ENCODE measurements around the gene RFTN2.
A peak's percentile ranks its signal among the peaks of the same experiment; 100 is the strongest.
"Not testable (repeated sequence)": the region's sequence is repeated elsewhere in the genome, so short reads cannot be mapped to it uniquely, and the experiment has no call there.

Gene RFTN2

GRCh38 chr2:197695206-197695605, 19.8 kb upstream of the RFTN2 start:
- H3K9ac ChIP-seq (ENCODE audit: insufficient read length, low read depth); H3K4me3 ChIP-seq (ENCODE audit: insufficient read length, low read depth); H3K27me3 ChIP-seq (ENCODE audit: insufficient read depth, insufficient read length); H3K36me3 ChIP-seq (ENCODE audit: insufficient read depth, insufficient read length, low read length); H3K4me1 ChIP-seq (ENCODE audit: insufficient read depth, insufficient read length); DNase-seq (ENCODE audit: low read depth, low spot score): not testable (repeated sequence)
- H3K9me3 ChIP-seq (ENCODE audit: insufficient read depth, low read length): peaks cover 19% of the 10 kb centered on the region

GRCh38 chr2:197677483-197677882, 2.1 kb upstream of the RFTN2 start:
- TF ChIP-seq SUZ12 (IDR thresholded peaks at IDR 0.05; ENCODE audit: extremely low read depth, insufficient read depth, insufficient read length) (no peak), ZNF274 (IDR thresholded peaks at IDR 0.05; ENCODE audit: low read depth, low read length) (no peak), YY1 (IDR thresholded peaks at IDR 0.05; ENCODE audit: insufficient read depth, insufficient read length) (no peak)
- DNase-seq (ENCODE audit: low read depth, low spot score): no peak
- Histone ChIP-seq H3K27me3 (ENCODE audit: insufficient read depth, insufficient read length) (no peaks in the 10 kb centered on the region), H3K4me1 (ENCODE audit: insufficient read depth, insufficient read length) (no peaks in the 10 kb centered on the region), H3K9ac (ENCODE audit: insufficient read length, low read depth) (no peak overlapping the region), H3K36me3 (ENCODE audit: insufficient read depth, insufficient read length, low read length) (no peaks in the 10 kb centered on the region), H3K9me3 (ENCODE audit: insufficient read depth, low read length) (no peaks in the 10 kb centered on the region), H3K4me3 (ENCODE audit: insufficient read length, low read depth) (no peak overlapping the region)

- Histone ChIP-seq H3K4me1 (ENCODE audit: insufficient read depth, insufficient read length) (no peaks in the 10 kb centered on the region), H3K9ac (ENCODE audit: insufficient read length, low read depth) (no peak overlapping the region), H3K36me3 (ENCODE audit: insufficient read depth, insufficient read length, low read length) (no peaks in the 10 kb centered on the region), H3K9me3 (ENCODE audit: insufficient read depth, low read length) (no peaks in the 10 kb centered on the region), H3K27me3 (ENCODE audit: insufficient read depth, insufficient read length) (no peaks in the 10 kb centered on the region), H3K4me3 (ENCODE audit: insufficient read length, low read depth) (no peak overlapping the region)
- DNase-seq (ENCODE audit: low read depth, low spot score): no peak
- TF ChIP-seq YY1 (IDR thresholded peaks at IDR 0.05; ENCODE audit: insufficient read depth, insufficient read length) (no peak), ZNF274 (IDR thresholded peaks at IDR 0.05; ENCODE audit: low read depth, low read length) (no peak), SUZ12 (IDR thresholded peaks at IDR 0.05; ENCODE audit: extremely low read depth, insufficient read depth, insufficient read length) (no peak)
Measured at GRCh38 chr2:197677056-197677455, 1.7 kb upstream of the RFTN2 start.

- Histone ChIP-seq H3K4me1 (ENCODE audit: insufficient read depth, insufficient read length) (no peaks in the 10 kb centered on the region), H3K9me3 (ENCODE audit: insufficient read depth, low read length) (no peaks in the 10 kb centered on the region), H3K27me3 (ENCODE audit: insufficient read depth, insufficient read length) (no peaks in the 10 kb centered on the region), H3K9ac (ENCODE audit: insufficient read length, low read depth) (peak overlapping the region; percentile 44), H3K36me3 (ENCODE audit: insufficient read depth, insufficient read length, low read length) (no peaks in the 10 kb centered on the region), H3K4me3 (ENCODE audit: insufficient read length, low read depth) (no peak overlapping the region)
- no peak for TF ChIP-seq SUZ12 (IDR thresholded peaks at IDR 0.05; ENCODE audit: extremely low read depth, insufficient read depth, insufficient read length)
- no peak for TF ChIP-seq YY1 (IDR thresholded peaks at IDR 0.05; ENCODE audit: insufficient read depth, insufficient read length)
- TF ChIP-seq ZNF274 (IDR thresholded peaks at IDR 0.05; ENCODE audit: low read depth, low read length): no peak
- DNase-seq (ENCODE audit: low read depth, low spot score): no peak
Measured at GRCh38 chr2:197675711-197676188, 363 bp upstream of the RFTN2 start.

- Histone ChIP-seq H3K9ac (ENCODE audit: insufficient read length, low read depth) (peak overlapping the region; percentile 33), H3K27me3 (ENCODE audit: insufficient read depth, insufficient read length) (no peaks in the 10 kb centered on the region), H3K4me3 (ENCODE audit: insufficient read length, low read depth) (no peak overlapping the region), H3K36me3 (ENCODE audit: insufficient read depth, insufficient read length, low read length) (no peaks in the 10 kb centered on the region), H3K9me3 (ENCODE audit: insufficient read depth, low read length) (no peaks in the 10 kb centered on the region), H3K4me1 (ENCODE audit: insufficient read depth, insufficient read length) (no peaks in the 10 kb centered on the region)
- no peak for DNase-seq (ENCODE audit: low read depth, low spot score)
- TF ChIP-seq SUZ12 (IDR thresholded peaks at IDR 0.05; ENCODE audit: extremely low read depth, insufficient read depth, insufficient read length): no peak
- no peak for TF ChIP-seq ZNF274 (IDR thresholded peaks at IDR 0.05; ENCODE audit: low read depth, low read length)
- TF ChIP-seq YY1 (IDR thresholded peaks at IDR 0.05; ENCODE audit: insufficient read depth, insufficient read length): no peak
Measured at GRCh38 chr2:197674591-197674990, 796 bp downstream of the RFTN2 start.

GRCh38 chr2:197674060-197674459, 1.3 kb downstream of the RFTN2 start:
- Histone ChIP-seq H3K4me3 (ENCODE audit: insufficient read length, low read depth) (no peak overlapping the region), H3K9ac (ENCODE audit: insufficient read length, low read depth) (no peak overlapping the region), H3K27me3 (ENCODE audit: insufficient read depth, insufficient read length) (no peaks in the 10 kb centered on the region), H3K9me3 (ENCODE audit: insufficient read depth, low read length) (no peaks in the 10 kb centered on the region), H3K36me3 (ENCODE audit: insufficient read depth, insufficient read length, low read length) (no peaks in the 10 kb centered on the region), H3K4me1 (ENCODE audit: insufficient read depth, insufficient read length) (no peaks in the 10 kb centered on the region)
- no peak for DNase-seq (ENCODE audit: low read depth, low spot score)
- TF ChIP-seq SUZ12 (IDR thresholded peaks at IDR 0.05; ENCODE audit: extremely low read depth, insufficient read depth, insufficient read length): no peak
- no peak for TF ChIP-seq ZNF274 (IDR thresholded peaks at IDR 0.05; ENCODE audit: low read depth, low read length)
- TF ChIP-seq YY1 (IDR thresholded peaks at IDR 0.05; ENCODE audit: insufficient read depth, insufficient read length): no peak

- Histone ChIP-seq H3K36me3 (ENCODE audit: insufficient read depth, insufficient read length, low read length) (no peaks in the 10 kb centered on the region), H3K9ac (ENCODE audit: insufficient read length, low read depth) (no peak overlapping the region), H3K4me3 (ENCODE audit: insufficient read length, low read depth) (no peak overlapping the region), H3K9me3 (ENCODE audit: insufficient read depth, low read length) (no peaks in the 10 kb centered on the region), H3K27me3 (ENCODE audit: insufficient read depth, insufficient read length) (no peaks in the 10 kb centered on the region), H3K4me1 (ENCODE audit: insufficient read depth, insufficient read length) (no peaks in the 10 kb centered on the region)
- no peak for DNase-seq (ENCODE audit: low read depth, low spot score)
- TF ChIP-seq SUZ12 (IDR thresholded peaks at IDR 0.05; ENCODE audit: extremely low read depth, insufficient read depth, insufficient read length) (no peak), YY1 (IDR thresholded peaks at IDR 0.05; ENCODE audit: insufficient read depth, insufficient read length) (no peak), ZNF274 (IDR thresholded peaks at IDR 0.05; ENCODE audit: low read depth, low read length) (no peak)
Measured at GRCh38 chr2:197673606-197674005, 1.8 kb downstream of the RFTN2 start.

- Histone ChIP-seq H3K9me3 (ENCODE audit: insufficient read depth, low read length) (no peaks in the 10 kb centered on the region), H3K4me1 (ENCODE audit: insufficient read depth, insufficient read length) (peaks cover 2% of the 10 kb centered on the region), H3K4me3 (ENCODE audit: insufficient read length, low read depth) (no peak overlapping the region), H3K36me3 (ENCODE audit: insufficient read depth, insufficient read length, low read length) (no peaks in the 10 kb centered on the region), H3K9ac (ENCODE audit: insufficient read length, low read depth) (no peak overlapping the region), H3K27me3 (ENCODE audit: insufficient read depth, insufficient read length) (no peaks in the 10 kb centered on the region)
- no peak for DNase-seq (ENCODE audit: low read depth, low spot score)
- TF ChIP-seq ZNF274 (IDR thresholded peaks at IDR 0.05; ENCODE audit: low read depth, low read length) (no peak), YY1 (IDR thresholded peaks at IDR 0.05; ENCODE audit: insufficient read depth, insufficient read length) (no peak), SUZ12 (IDR thresholded peaks at IDR 0.05; ENCODE audit: extremely low read depth, insufficient read depth, insufficient read length) (no peak)
Measured at GRCh38 chr2:197673106-197673505, 2.3 kb downstream of the RFTN2 start.
